Body of pancreas (tissue), 4 donors: Measurements from ENCODE around the gene INPP5D.
A peak's percentile ranks its signal among the peaks of the same experiment; 100 is the strongest.

ENCODE experiments used
- CTCF ChIP-seq, 7 experiments: fragments of 450-650 bp in 4 of 7; fragments of 200-600 bp in 3 of 7; sonication (generic) in 3 of 7; IDR thresholded peaks; one replicate each; pipeline ENCODE4 v1.5.1; 2016 to 2019; ENCODE audit warnings: antibody characterized with exemption in 7 of 7
- POLR2A ChIP-seq, 3 donors: fragments of 450-650 bp; IDR thresholded peaks; one replicate each; pipeline ENCODE4 v1.6.1; 2016; ENCODE audit warnings: antibody characterized with exemption in 3 of 3, mild to moderate bottlenecking in 2 of 3

- no peak for TF ChIP-seq CTCF (IDR thresholded peaks at IDR 0.05)
- peak in 1 of 3 donors; percentile 7 for TF ChIP-seq POLR2A (IDR thresholded peaks at IDR 0.05)
These were observed 23.0 kb downstream of the INPP5D start for GRCh38 chr2:233082931-233083755.
